ENCODE data around the gene TENT5D.
"Not testable (repeated sequence)": the region's sequence is repeated elsewhere in the genome, so short reads cannot be mapped to it uniquely, and the experiment has no call there.

TENT5D gene

GRCh38 chrX:80420147-80420546 lies at the start of gene TENT5D:
TENT5D (plus strand) TSS chrX:80420447; CDS start chrX:80442540, 22,093 bp downstream.
- DNase-seq (ENCODE audit: low spot score): no peak
- no peak within 1 kb of the TSS for H3K27ac Mint-ChIP-seq
- H3K27me3 Mint-ChIP-seq (ENCODE audit: low read depth): no peaks in the 10 kb centered on the region
- H3K4me1 Mint-ChIP-seq (ENCODE audit: low read depth): no peaks in the 10 kb centered on the region
- no peaks in the 10 kb centered on the region for H3K36me3 Mint-ChIP-seq (ENCODE audit: low read depth)
- no peaks in the 10 kb centered on the region for H3K9me3 Mint-ChIP-seq
- no peak within 1 kb of the TSS for H3K4me3 Mint-ChIP-seq

GRCh38 chrX:80385651-80386050 lies 34.6 kb upstream of the TENT5D start:
- not testable (repeated sequence) for DNase-seq (ENCODE audit: low spot score); H3K9me3 Mint-ChIP-seq; H3K4me1 Mint-ChIP-seq (ENCODE audit: low read depth); H3K27ac Mint-ChIP-seq; H3K4me3 Mint-ChIP-seq; H3K36me3 Mint-ChIP-seq (ENCODE audit: low read depth); H3K27me3 Mint-ChIP-seq (ENCODE audit: low read depth)

GRCh38 chrX:80388206-80388605 lies 32.0 kb upstream of the TENT5D start:
- H3K27ac Mint-ChIP-seq: no peak overlapping the region
- no peak overlapping the region for H3K4me3 Mint-ChIP-seq
- DNase-seq (ENCODE audit: low spot score): no peak
- H3K9me3 Mint-ChIP-seq: no peaks in the 10 kb centered on the region
- H3K36me3 Mint-ChIP-seq (ENCODE audit: low read depth): no peaks in the 10 kb centered on the region
- no peaks in the 10 kb centered on the region for H3K27me3 Mint-ChIP-seq (ENCODE audit: low read depth)
- no peaks in the 10 kb centered on the region for H3K4me1 Mint-ChIP-seq (ENCODE audit: low read depth)

GRCh38 chrX:80412042-80412441 lies 8.2 kb upstream of the TENT5D start:
- Mint-ChIP-seq H3K36me3 (ENCODE audit: low read depth) (no peaks in the 10 kb centered on the region), H3K27ac (no peak overlapping the region), H3K9me3 (no peaks in the 10 kb centered on the region), H3K4me3 (no peak overlapping the region), H3K4me1 (ENCODE audit: low read depth) (no peaks in the 10 kb centered on the region), H3K27me3 (ENCODE audit: low read depth) (no peaks in the 10 kb centered on the region)
- DNase-seq (ENCODE audit: low spot score): no peak

GRCh38 chrX:80423000-80423399 lies 2.8 kb downstream of the TENT5D start:
- no peak for DNase-seq (ENCODE audit: low spot score)
- Mint-ChIP-seq H3K27ac (no peak overlapping the region), H3K27me3 (ENCODE audit: low read depth) (no peaks in the 10 kb centered on the region), H3K4me3 (no peak overlapping the region), H3K36me3 (ENCODE audit: low read depth) (no peaks in the 10 kb centered on the region), H3K4me1 (ENCODE audit: low read depth) (no peaks in the 10 kb centered on the region), H3K9me3 (no peaks in the 10 kb centered on the region)

DNA sequence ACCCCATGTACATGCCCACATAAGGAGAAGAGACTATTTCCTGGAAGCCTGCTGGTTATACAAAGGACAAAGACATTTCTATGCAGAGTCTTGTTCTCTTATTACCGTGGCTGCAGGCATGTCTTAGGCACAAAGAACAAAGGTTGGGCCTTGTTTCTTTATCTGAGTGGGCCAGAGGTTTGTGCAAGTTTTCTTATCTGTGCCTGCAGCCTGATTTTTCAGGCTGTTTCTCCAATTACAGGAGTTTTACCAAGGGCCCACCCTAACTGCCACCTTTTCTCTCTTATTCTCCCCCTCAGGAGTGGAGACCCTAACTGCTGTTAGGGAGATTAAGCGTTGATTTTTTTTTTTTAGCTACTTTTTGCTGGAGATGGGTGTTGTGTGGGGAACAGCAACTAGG lies 3.5 kb downstream of the TENT5D start:
- H3K27ac Mint-ChIP-seq: no peak overlapping the region
- no peak overlapping the region for H3K4me3 Mint-ChIP-seq
- H3K4me1 Mint-ChIP-seq (ENCODE audit: low read depth): no peaks in the 10 kb centered on the region
- H3K36me3 Mint-ChIP-seq (ENCODE audit: low read depth): no peaks in the 10 kb centered on the region
- H3K9me3 Mint-ChIP-seq: no peaks in the 10 kb centered on the region
- H3K27me3 Mint-ChIP-seq (ENCODE audit: low read depth): no peaks in the 10 kb centered on the region
- no peak for DNase-seq (ENCODE audit: low spot score)

DNA sequence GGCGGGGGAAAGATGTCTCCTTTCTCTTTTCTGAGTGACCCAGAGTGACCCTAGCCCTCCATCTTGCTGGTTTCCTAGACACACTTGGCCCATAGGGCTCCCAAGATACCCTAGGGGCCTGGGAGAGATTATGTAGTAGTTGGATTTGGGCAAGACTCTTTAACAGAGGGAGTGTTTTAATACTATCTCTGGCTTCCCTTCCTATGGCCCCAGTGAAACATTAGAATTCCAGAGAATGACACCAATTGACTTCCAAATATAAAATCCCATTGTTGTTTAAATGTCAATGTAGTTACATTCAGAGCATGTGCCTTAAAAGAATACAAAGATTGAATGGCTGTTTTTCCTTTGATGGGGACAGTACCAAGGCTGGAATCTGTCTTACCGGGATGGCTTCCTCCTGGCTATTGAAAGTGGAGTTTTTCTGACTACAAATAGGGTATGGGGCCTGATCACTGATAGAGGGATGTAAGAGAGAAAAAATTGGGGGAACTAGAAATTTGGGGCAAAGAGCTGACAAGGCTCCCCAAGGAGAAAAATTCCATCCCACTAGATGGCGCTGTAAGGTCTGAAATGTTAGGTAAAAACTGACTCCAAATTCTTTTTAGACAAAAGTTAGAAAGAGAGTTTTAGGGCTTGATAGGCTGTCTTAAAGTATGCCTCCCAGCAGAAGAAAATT lies 10.7 kb downstream of the TENT5D start:
- Mint-ChIP-seq H3K4me1 (ENCODE audit: low read depth) (no peaks in the 10 kb centered on the region), H3K4me3 (no peak overlapping the region), H3K27ac (no peak overlapping the region), H3K36me3 (ENCODE audit: low read depth) (no peaks in the 10 kb centered on the region), H3K27me3 (ENCODE audit: low read depth) (no peaks in the 10 kb centered on the region), H3K9me3 (no peaks in the 10 kb centered on the region)
- DNase-seq (ENCODE audit: low spot score): no peak

DNA sequence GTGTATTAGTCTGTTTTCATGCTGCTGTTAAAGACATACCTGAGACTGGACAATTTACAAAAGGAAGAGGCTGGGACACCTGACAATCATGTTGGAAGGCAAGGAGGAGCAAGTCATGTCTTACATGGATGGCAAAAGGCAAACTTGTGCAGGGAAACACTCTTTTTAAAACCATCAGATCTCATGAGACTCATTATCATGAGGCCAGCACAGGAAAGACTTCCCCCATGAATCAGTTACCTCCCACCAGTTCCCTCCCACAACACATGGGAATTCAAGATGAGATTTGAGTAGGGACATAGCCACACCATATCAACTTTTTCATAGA lies 11.2 kb downstream of the TENT5D start:
- Mint-ChIP-seq H3K27me3 (ENCODE audit: low read depth) (no peaks in the 10 kb centered on the region), H3K27ac (no peak overlapping the region), H3K4me1 (ENCODE audit: low read depth) (no peaks in the 10 kb centered on the region), H3K4me3 (no peak overlapping the region), H3K9me3 (no peaks in the 10 kb centered on the region), H3K36me3 (ENCODE audit: low read depth) (no peaks in the 10 kb centered on the region)
- DNase-seq (ENCODE audit: low spot score): no peak

GRCh38 chrX:80432441-80432840 lies 12.2 kb downstream of the TENT5D start:
- H3K4me3 Mint-ChIP-seq: no peak overlapping the region
- H3K4me1 Mint-ChIP-seq (ENCODE audit: low read depth): no peaks in the 10 kb centered on the region
- no peaks in the 10 kb centered on the region for H3K9me3 Mint-ChIP-seq
- H3K27me3 Mint-ChIP-seq (ENCODE audit: low read depth): no peaks in the 10 kb centered on the region
- H3K27ac Mint-ChIP-seq: no peak overlapping the region
- no peaks in the 10 kb centered on the region for H3K36me3 Mint-ChIP-seq (ENCODE audit: low read depth)
- DNase-seq (ENCODE audit: low spot score): no peak

- H3K27ac Mint-ChIP-seq: no peak overlapping the region
- no peak overlapping the region for H3K4me3 Mint-ChIP-seq
- DNase-seq (ENCODE audit: low spot score): no peak
These were observed 12.6 kb downstream of the TENT5D start for GRCh38 chrX:80432863-80433262.

GRCh38 chrX:80468166-80468565 lies 47.9 kb downstream of the TENT5D start:
- not testable (repeated sequence) for H3K4me3 Mint-ChIP-seq; H3K27ac Mint-ChIP-seq; H3K4me1 Mint-ChIP-seq (ENCODE audit: low read depth); H3K27me3 Mint-ChIP-seq (ENCODE audit: low read depth); DNase-seq (ENCODE audit: low spot score); H3K36me3 Mint-ChIP-seq (ENCODE audit: low read depth)
- H3K9me3 Mint-ChIP-seq: peaks cover 20% of the 10 kb centered on the region

More at GRCh38 chrX:80432863-80433262, 12.6 kb downstream of the TENT5D start:
- Mint-ChIP-seq H3K4me1 (ENCODE audit: low read depth) (no peaks in the 10 kb centered on the region), H3K9me3 (no peaks in the 10 kb centered on the region), H3K27me3 (ENCODE audit: low read depth) (no peaks in the 10 kb centered on the region), H3K36me3 (ENCODE audit: low read depth) (no peaks in the 10 kb centered on the region)

DNA sequence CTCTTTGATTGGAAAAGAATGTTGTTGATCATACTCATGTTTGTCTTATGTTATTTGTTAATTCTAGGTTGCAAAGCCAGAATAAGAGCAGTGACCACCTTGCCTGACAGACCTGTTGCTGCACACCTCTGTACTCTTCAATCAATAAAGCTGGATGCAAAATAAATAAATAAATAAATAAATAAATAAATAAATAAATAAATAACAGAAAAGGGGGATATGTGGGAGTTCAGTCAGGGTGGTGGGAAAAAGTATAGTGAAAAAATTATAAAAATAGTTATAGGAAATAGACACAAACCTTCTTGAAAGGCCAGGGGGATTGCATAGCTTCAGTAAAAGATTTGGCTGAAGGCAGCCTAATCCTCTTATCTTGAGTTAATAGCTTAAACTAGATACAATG lies 51.3 kb downstream of the TENT5D start:
- Mint-ChIP-seq H3K36me3 (ENCODE audit: low read depth) (no peaks in the 10 kb centered on the region), H3K4me3 (no peak overlapping the region), H3K27me3 (ENCODE audit: low read depth) (no peaks in the 10 kb centered on the region), H3K9me3 (peaks cover 6% of the 10 kb centered on the region), H3K4me1 (ENCODE audit: low read depth) (no peaks in the 10 kb centered on the region), H3K27ac (no peak overlapping the region)
- no peak for DNase-seq (ENCODE audit: low spot score)

DNA sequence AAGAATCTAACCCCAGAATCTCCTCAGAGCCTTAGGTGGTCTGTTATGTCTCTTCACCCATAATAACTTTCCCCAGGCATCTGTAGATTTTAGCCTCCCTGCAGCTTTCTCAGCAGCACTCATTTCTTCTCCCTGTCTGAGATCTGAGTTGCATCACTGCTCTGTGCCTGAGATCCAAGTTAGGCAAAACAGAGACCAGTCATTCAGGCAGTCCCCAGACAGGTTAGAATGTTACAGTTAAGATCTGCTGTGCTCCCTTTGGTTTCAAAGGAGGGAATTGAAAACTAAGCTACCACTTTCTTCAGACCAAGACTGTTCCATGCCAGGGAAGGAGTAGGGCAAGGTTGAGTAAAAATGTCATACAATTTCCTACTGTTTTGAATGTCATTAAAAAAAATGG lies 65.3 kb downstream of the TENT5D start:
- DNase-seq (ENCODE audit: low spot score): no peak
- H3K27ac Mint-ChIP-seq: no peak overlapping the region
- no peaks in the 10 kb centered on the region for H3K27me3 Mint-ChIP-seq (ENCODE audit: low read depth)
- no peak overlapping the region for H3K4me3 Mint-ChIP-seq
- H3K36me3 Mint-ChIP-seq (ENCODE audit: low read depth): no peaks in the 10 kb centered on the region
- H3K9me3 Mint-ChIP-seq: no peaks in the 10 kb centered on the region
- H3K4me1 Mint-ChIP-seq (ENCODE audit: low read depth): no peaks in the 10 kb centered on the region

GRCh38 chrX:80486299-80486698 lies 66.1 kb downstream of the TENT5D start:
- H3K27me3 Mint-ChIP-seq (ENCODE audit: low read depth): no peaks in the 10 kb centered on the region
- no peaks in the 10 kb centered on the region for H3K36me3 Mint-ChIP-seq (ENCODE audit: low read depth)
- H3K4me1 Mint-ChIP-seq (ENCODE audit: low read depth): no peaks in the 10 kb centered on the region
- no peak for DNase-seq (ENCODE audit: low spot score)
- no peak overlapping the region for H3K4me3 Mint-ChIP-seq
- H3K9me3 Mint-ChIP-seq: no peaks in the 10 kb centered on the region
- no peak overlapping the region for H3K27ac Mint-ChIP-seq

- Mint-ChIP-seq H3K4me1 (ENCODE audit: low read depth) (no peaks in the 10 kb centered on the region), H3K36me3 (ENCODE audit: low read depth) (no peaks in the 10 kb centered on the region), H3K9me3 (no peaks in the 10 kb centered on the region), H3K27ac (no peak overlapping the region), H3K27me3 (ENCODE audit: low read depth) (no peaks in the 10 kb centered on the region), H3K4me3 (no peak overlapping the region)
- DNase-seq (ENCODE audit: low spot score): no peak
These were observed 68.9 kb downstream of the TENT5D start for GRCh38 chrX:80489166-80489565.

Data from T-helper 2 cell treated with Interferon-gamma antibody and Interleukin-4, amounts not matched to agents 5 μg/mL and 100 μg/mL, for 36 hours (primary cell).